ENCODE measurements around the gene CD177.
"Not testable (repeated sequence)": the region's sequence is repeated elsewhere in the genome, so short reads cannot be mapped to it uniquely, and the experiment has no call there.

DNA sequence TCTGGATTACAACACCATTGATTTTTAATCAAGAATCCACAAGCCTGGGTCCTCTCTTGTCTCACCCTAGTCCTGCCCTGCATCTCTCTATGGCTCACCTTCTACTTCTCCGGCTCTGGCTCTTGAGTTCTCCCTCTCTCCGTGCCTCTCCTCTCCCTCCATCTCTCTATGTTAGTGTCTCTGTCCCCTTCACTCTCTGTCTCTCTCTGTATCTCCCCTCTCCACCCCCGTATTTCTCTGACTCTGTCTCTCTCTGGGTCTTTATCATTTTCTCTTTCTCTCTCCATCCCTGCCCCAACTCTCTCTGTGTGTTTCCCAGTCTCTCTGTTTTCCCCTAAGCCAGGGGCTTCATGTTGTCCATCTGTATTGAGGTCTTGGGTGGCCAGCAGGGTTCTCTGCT is 12.4 kb upstream of the CD177 start:
- TF ChIP-seq, protein P1, sequence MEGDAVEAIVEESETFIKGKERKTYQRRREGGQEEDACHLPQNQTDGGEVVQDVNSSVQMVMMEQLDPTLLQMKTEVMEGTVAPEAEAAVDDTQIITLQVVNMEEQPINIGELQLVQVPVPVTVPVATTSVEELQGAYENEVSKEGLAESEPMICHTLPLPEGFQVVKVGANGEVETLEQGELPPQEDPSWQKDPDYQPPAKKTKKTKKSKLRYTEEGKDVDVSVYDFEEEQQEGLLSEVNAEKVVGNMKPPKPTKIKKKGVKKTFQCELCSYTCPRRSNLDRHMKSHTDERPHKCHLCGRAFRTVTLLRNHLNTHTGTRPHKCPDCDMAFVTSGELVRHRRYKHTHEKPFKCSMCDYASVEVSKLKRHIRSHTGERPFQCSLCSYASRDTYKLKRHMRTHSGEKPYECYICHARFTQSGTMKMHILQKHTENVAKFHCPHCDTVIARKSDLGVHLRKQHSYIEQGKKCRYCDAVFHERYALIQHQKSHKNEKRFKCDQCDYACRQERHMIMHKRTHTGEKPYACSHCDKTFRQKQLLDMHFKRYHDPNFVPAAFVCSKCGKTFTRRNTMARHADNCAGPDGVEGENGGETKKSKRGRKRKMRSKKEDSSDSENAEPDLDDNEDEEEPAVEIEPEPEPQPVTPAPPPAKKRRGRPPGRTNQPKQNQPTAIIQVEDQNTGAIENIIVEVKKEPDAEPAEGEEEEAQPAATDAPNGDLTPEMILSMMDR (IDR thresholded peaks at IDR 0.05): not testable (repeated sequence)
- not testable (repeated sequence) for TF ChIP-seq POLR2A, EP300 (IDR thresholded peaks at IDR 0.05)
